Activated T-cell treated with anti-CD3 and anti-CD28 coated beads, Interleukin-2, amount 50 U/mL, for 48 hours (primary cell): ENCODE results near the gene GABRR1.
"Not testable (repeated sequence)": the region's sequence is repeated elsewhere in the genome, so short reads cannot be mapped to it uniquely, and the experiment has no call there.

Source experiments
- DNase-seq, 2 experiments: peaks; one replicate each; pipeline ENCODE4 v3.0.0-alpha.2; 2020

Gene GABRR1

GRCh38 chr6:89217299-89217910, at the start of gene GABRR1:
TSS of gene GABRR1 (minus strand) at chr6:89217358. CDS start at chr6:89217322, 36 bp downstream.
- DNase-seq: no peak

- DNase-seq: no peak
Measured at GRCh38 chr6:89264296-89264695, 47.1 kb upstream of the GABRR1 start.

- DNase-seq: no peak
Measured at GRCh38 chr6:89260832-89261231, 43.7 kb upstream of the GABRR1 start.

- no peak for DNase-seq
Measured at GRCh38 chr6:89260310-89260709, 43.2 kb upstream of the GABRR1 start.

- no peak for DNase-seq
Measured at GRCh38 chr6:89258912-89259311, 41.8 kb upstream of the GABRR1 start.

- DNase-seq: no peak
Measured at GRCh38 chr6:89257781-89258180, 40.6 kb upstream of the GABRR1 start.

GRCh38 chr6:89257346-89257745, 40.2 kb upstream of the GABRR1 start:
- DNase-seq: no peak

- DNase-seq: no peak
Measured at GRCh38 chr6:89255417-89255816, 38.3 kb upstream of the GABRR1 start.

- DNase-seq: no peak
Measured at GRCh38 chr6:89254569-89254968, 37.4 kb upstream of the GABRR1 start.

GRCh38 chr6:89252907-89253306, 35.7 kb upstream of the GABRR1 start:
- DNase-seq: no peak

GRCh38 chr6:89251976-89252375, 34.8 kb upstream of the GABRR1 start:
- no peak for DNase-seq

- DNase-seq: no peak
Measured at GRCh38 chr6:89251170-89251569, 34.0 kb upstream of the GABRR1 start.

- DNase-seq: no peak
Measured at GRCh38 chr6:89250239-89250638, 33.1 kb upstream of the GABRR1 start.

- DNase-seq: no peak
Measured at GRCh38 chr6:89244241-89244985, 27.3 kb upstream of the GABRR1 start.

GRCh38 chr6:89243331-89243629, 26.1 kb upstream of the GABRR1 start:
- no peak for DNase-seq

GRCh38 chr6:89242574-89243330, 25.6 kb upstream of the GABRR1 start:
- DNase-seq: no peak

GRCh38 chr6:89239338-89239737, 22.2 kb upstream of the GABRR1 start:
- peak; percentile 36 to 45 for DNase-seq

- no peak for DNase-seq
Measured at GRCh38 chr6:89237158-89237557, 20.0 kb upstream of the GABRR1 start.

GRCh38 chr6:89233605-89234004, 16.4 kb upstream of the GABRR1 start:
- not testable (repeated sequence) for DNase-seq

GRCh38 chr6:89222712-89223039, 5.5 kb upstream of the GABRR1 start:
- DNase-seq: no peak

- no peak for DNase-seq
Measured at GRCh38 chr6:89221971-89222711, 5.0 kb upstream of the GABRR1 start.

GRCh38 chr6:89221129-89221528, 4.0 kb upstream of the GABRR1 start:
- no peak for DNase-seq

- DNase-seq: no peak
Measured at GRCh38 chr6:89216411-89216810, 747 bp downstream of the GABRR1 start.

GRCh38 chr6:89215391-89215790, 1.8 kb downstream of the GABRR1 start:
- no peak for DNase-seq
